Activated CD8-positive, alpha-beta memory T cell treated with anti-CD3 and anti-CD28 coated beads for 36 hours (primary cell): ENCODE data around the gene PEA15. TPM values are rescaled to one million over a fixed set of nuclear protein-coding genes. Genes with fewer than 3 reads are reported as not detected.

ENCODE experiments used
- CTCF ChIA-PET: fragments of 350-600 bp; sonication (Branson Sonifier 250); formaldehyde crosslinking; loops from one replicate; lab custom pipeline; 2021; ENCODE audit warnings: antibody characterized with exemption; lab: Charles Lee
- POLR2A ChIA-PET: fragments of 350-600 bp; sonication (Branson Sonifier 250); formaldehyde crosslinking; loops from one replicate; lab custom pipeline; 2021; ENCODE audit warnings: antibody characterized with exemption; lab: Charles Lee
- total RNA-seq, 2 experiments: library from RNA; stranded (reverse); gene quantifications; one replicate each; pipeline ENCODE4 v1.2.3, GENCODE V29; 2021

The PEA15 gene
- total RNA-seq, result 10 to 100 TPM; 78.4 to 81.3 TPM

DNA sequence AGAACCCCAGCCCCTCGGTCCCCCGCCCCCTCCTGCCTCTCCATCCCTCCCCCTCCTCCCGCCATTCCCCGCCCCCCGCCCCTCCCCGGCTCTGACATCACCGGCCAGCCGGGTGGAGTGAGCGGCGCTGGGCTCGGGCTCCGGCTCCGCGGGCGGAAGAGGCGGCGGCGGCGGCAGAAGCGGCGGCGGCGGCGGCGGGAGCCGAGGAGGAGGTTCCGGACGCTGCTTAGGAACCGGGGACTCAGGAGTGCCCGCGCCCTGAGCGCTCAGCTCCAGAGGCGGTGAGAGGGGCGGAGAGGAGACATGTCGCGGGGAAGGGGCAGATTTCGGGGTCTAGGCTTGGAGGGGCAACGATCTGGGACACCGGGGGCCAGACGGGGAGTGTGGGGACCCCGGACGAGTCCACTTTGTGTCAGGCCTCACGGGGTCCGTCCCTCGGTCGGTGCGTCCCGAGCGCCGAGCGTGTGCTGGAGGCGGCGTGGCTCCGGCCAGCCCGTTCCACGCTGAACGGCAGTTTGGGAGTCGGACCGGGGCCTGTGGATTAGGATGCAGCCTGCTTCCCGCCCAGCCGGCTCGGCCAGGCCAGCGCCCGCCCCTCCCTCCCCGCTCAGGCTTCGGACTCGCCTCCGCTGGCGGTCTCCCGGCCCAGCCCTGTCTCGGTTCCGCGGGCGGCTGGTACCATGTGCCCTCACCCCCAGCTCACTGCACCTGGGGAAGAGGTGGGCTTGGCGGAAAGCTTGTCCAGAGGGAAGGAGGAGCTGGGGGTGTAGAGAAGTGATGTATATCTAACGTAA, at the start of gene PEA15:
Gene PEA15, plus strand, starts transcription at position 143 of the 794 bp plus-strand sequence. CDS start 6,161 bp downstream, outside the sequence.
- ChIA-PET CTCF (interaction anchor here (0.6 to 1.7 kb wide), 4 partner anchors 12 to 281 kb away, joined by 3 to 5 read pairs (median 3); partner anchors contain the start of gene IGSF8), POLR2A (no interaction called here)

DNA sequence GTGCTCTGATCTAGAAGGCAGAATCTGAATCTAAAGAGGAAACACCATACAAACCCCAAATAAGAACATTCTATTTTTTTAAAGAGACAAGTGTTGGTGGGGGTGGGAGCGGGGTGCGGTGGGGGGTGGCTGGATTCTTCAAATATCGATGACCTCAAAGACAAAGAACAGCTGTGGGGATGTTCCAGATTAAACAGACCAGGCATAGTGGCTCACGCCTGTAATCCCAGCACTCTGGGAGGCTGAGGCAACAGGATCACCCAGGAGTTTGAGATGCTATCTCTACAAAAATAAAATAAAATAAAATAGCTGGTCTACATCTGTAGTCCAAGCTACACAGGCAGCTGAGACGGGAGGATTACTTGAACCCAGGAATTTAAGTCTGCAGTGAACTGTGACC, 48.8 kb upstream of the PEA15 start:
- ChIA-PET CTCF (no interaction called here), POLR2A (no interaction called here)

- POLR2A ChIA-PET, result no interaction called here
Measured at GRCh38 chr1:160157174-160157573, 48.0 kb upstream of the PEA15 start.

GRCh38 chr1:160158031-160158430, 47.2 kb upstream of the PEA15 start:
- ChIA-PET CTCF (no interaction called here), POLR2A (no interaction called here)

More at GRCh38 chr1:160157174-160157573, 48.0 kb upstream of the PEA15 start:
- CTCF ChIA-PET, result no interaction called here

- ChIA-PET POLR2A (no interaction called here), CTCF (no interaction called here)
Measured at GRCh38 chr1:160158534-160158933, 46.6 kb upstream of the PEA15 start.

GRCh38 chr1:160159846-160160245, 45.3 kb upstream of the PEA15 start:
- ChIA-PET CTCF (no interaction called here), POLR2A (no interaction called here)

- POLR2A ChIA-PET, result no interaction called here
- CTCF ChIA-PET, result interaction anchor here (0.5 to 1.9 kb wide), 2 partner anchors 76 to 1087 kb away, joined by 3 to 5 read pairs; no protein-coding TSS in a partner anchor
Measured at GRCh38 chr1:160161965-160162705, 43.0 kb upstream of the PEA15 start.

GRCh38 chr1:160162931-160163330, 42.3 kb upstream of the PEA15 start:
- ChIA-PET POLR2A (no interaction called here), CTCF (interaction anchor here (0.5 kb wide), 1 partner anchor 1086 kb away, joined by 3 read pairs; no protein-coding TSS in a partner anchor)

GRCh38 chr1:160163615-160164014, 41.6 kb upstream of the PEA15 start:
- CTCF ChIA-PET, result no interaction called here
- POLR2A ChIA-PET, result no interaction called here

- POLR2A ChIA-PET, result no interaction called here
- CTCF ChIA-PET, result no interaction called here
Measured at GRCh38 chr1:160164121-160164520, 41.1 kb upstream of the PEA15 start.

DNA sequence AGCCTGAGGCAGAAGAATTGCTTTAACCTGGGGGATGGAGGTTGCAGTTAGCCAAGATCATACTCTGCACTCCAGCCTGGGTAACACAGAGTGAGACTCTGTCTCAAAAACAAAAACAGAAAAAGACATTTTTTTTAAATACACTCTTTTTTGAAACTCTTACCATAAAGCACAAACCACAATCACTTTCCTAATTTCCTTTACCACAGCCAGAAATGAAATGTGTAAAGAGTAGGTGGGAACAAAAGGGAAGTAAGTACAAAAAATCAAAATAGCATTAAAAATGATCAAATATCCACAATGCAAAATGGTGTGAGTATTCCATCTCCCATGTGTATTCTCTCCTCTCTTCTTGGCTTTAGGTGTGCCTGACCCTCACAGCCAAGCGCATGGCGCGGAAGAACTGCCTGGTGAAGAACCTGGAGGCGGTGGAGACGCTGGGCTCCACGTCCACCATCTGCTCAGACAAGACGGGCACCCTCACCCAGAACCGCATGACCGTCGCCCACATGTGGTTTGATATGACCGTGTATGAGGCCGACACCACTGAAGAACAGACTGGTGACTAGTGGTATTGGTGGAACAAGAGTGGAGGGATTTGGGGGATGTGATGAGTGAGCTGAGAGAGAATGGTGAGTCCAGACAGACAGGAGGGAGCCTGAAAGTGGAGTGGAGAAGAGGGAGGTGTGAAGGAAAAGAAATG, 38.9 kb upstream of the PEA15 start:
- CTCF ChIA-PET, result no interaction called here
- POLR2A ChIA-PET, result no interaction called here

- CTCF ChIA-PET, result no interaction called here
- POLR2A ChIA-PET, result no interaction called here
Measured at GRCh38 chr1:160167056-160167455, 38.1 kb upstream of the PEA15 start.

GRCh38 chr1:160167580-160167979, 37.6 kb upstream of the PEA15 start:
- CTCF ChIA-PET, result no interaction called here
- POLR2A ChIA-PET, result no interaction called here

DNA sequence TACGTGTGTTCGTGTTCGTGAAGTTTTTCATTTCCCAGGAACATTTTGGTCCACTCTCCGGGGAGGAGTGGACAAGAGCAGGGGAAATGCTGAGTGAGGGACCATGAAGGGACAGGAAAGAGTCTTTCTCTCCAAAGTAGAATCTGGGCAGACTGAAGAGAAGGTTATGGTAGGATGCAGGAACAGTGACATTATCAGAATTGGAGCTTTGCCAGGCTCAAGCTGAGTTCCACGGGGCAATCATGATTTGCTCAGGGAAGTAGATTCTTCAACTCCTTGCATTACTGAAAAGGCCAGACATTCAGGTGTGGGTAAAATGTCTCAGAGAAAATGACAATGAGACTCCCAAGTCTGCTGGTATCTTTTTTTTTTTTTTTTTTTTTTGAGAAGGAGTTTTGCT, 37.2 kb upstream of the PEA15 start:
- ChIA-PET POLR2A (no interaction called here), CTCF (no interaction called here)

DNA sequence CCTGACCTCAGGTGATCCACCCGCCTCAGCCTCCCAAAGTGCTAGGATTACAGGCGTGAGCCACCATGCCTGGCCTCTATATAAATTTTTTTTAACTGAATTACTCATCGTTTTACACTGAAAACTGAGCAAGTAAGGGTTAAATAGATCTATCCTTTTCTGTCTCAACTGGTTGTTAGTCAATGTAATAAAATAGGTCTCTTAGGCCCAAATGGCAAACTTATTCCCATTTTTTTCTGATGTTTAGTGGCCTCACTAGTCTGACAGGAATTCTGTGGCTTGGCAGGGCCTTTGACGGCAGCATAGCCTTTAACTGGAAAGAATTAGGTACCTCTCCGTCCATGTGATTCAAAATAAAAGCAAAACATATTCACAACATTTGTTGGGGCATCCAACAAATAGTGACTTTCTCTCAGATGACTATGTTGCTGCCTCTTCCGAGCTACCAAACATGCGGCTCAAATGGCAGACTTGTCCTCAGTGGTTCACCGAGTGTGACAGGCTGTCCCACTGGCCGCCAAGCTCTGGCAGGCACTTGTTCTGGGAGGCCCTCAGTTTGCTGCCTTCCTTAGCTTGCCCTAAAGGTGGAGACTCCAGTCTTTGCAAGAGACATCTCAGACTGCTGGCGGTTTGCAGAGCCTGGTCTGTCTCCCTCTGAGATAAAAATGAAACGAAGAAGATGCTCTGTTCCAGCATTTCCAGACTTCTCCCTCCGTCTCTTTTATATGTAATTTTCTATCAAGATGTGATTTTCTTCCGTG, 36.4 kb upstream of the PEA15 start:
- ChIA-PET CTCF (interaction anchor here (0.7 to 1.5 kb wide), 3 partner anchors 67 to 90 kb away, joined by 3 to 4 read pairs (median 4); no protein-coding TSS in a partner anchor), POLR2A (no interaction called here)

DNA sequence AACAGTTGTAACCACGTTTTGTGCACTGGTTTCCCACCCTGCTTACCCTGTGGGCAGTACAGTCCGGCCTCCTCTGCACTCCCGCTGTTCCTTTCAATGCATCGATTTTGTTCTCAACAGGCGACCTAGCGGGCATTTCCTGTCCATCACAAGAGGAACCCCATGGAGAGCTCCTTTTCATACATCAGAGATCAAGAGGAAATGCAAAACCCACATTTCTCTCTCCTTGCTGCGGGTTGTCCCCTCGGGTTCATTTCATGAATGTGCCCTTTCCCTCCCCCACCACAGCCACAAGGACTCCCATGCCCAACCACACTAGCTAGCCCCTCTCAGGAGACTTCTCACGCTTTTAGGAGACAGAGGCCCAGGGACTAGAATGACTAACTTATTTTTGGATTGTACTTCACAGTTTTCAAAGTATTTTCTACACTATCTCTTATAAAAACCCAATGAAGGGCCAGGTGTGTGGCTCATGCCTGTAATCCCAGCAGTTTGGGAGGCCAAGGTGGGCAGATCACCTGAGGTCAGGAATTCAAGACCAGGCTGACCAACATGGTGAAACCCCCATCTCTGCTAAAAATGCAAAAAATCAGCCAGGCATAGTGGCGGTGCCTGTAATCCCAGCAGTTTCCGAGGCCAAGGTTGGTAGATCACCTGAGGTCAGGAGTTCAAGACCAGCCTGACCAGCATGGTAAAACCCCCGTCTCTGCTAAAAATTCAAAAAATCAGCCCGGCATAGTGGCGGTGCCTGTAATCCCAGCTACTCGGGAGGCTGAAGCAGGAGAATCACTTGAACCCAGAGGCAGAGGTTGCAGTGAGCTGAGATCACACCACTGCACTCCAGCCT, 35.4 kb upstream of the PEA15 start:
- CTCF ChIA-PET, result interaction anchor here (0.7 to 1.5 kb wide), 4 partner anchors 68 to 91 kb away, joined by 3 to 4 read pairs (median 4); no protein-coding TSS in a partner anchor
- POLR2A ChIA-PET, result no interaction called here

- ChIA-PET POLR2A (no interaction called here), CTCF (interaction anchor here (0.6 kb wide), 1 partner anchor 165 kb away, joined by 3 read pairs; no protein-coding TSS in a partner anchor)
Measured at GRCh38 chr1:160171354-160171753, 33.8 kb upstream of the PEA15 start.

GRCh38 chr1:160171980-160172379, 33.2 kb upstream of the PEA15 start:
- POLR2A ChIA-PET, result no interaction called here
- CTCF ChIA-PET, result no interaction called here
